Activated CD4-positive, alpha-beta memory T cell treated with anti-CD3 and anti-CD28 coated beads for 36 hours (primary cell): ENCODE results near the gene DNAJB1. TPM values are rescaled to one million over a fixed set of nuclear protein-coding genes. Genes with fewer than 3 reads are reported as not detected.
"Not testable (repeated sequence)": the region's sequence is repeated elsewhere in the genome, so short reads cannot be mapped to it uniquely, and the experiment has no call there.

Experiments used
- CTCF ChIA-PET: fragments of 350-600 bp; sonication (Branson Sonifier 250); formaldehyde crosslinking; loops from one replicate; lab custom pipeline; 2021; ENCODE audit warnings: antibody characterized with exemption, inconsistent platforms; lab: Charles Lee
- POLR2A ChIA-PET: fragments of 350-600 bp; sonication (Branson Sonifier 250); formaldehyde crosslinking; loops from one replicate; lab custom pipeline; 2021; ENCODE audit warnings: antibody characterized with exemption; lab: Charles Lee
- DNase-seq: peaks from one replicate; pipeline ENCODE4 v3.0.0-alpha.2; 2020
- H3K27ac Mint-ChIP-seq: one replicate; pipeline ENCODE4 v1.8.0; 2021; ENCODE audit warnings: mixed read lengths
- H3K27me3 Mint-ChIP-seq: one replicate; pipeline ENCODE4 v1.8.0; 2021; ENCODE audit warnings: mixed read lengths
- H3K36me3 Mint-ChIP-seq: one replicate; pipeline ENCODE4 v1.8.0; 2021; ENCODE audit warnings: mixed read lengths
- H3K4me1 Mint-ChIP-seq: one replicate; pipeline ENCODE4 v1.8.0; 2021; ENCODE audit warnings: low read depth, mixed read lengths
- H3K4me3 Mint-ChIP-seq: one replicate; pipeline ENCODE4 v1.8.0; 2021; ENCODE audit warnings: mild to moderate bottlenecking, mixed read lengths
- H3K9me3 Mint-ChIP-seq: one replicate; pipeline ENCODE4 v1.8.0; 2021; ENCODE audit warnings: mixed read lengths
- intact Hi-C: fragments of 100-400 bp; cut with micrococcal nuclease; formaldehyde crosslinking; loops from one replicate; pipeline ENCODE4 v1.15.1; 2023
- total RNA-seq, 2 experiments: library from RNA; stranded (reverse); gene quantifications; one replicate each; pipeline ENCODE4 v1.2.3, GENCODE V29; 2021

DNAJB1 gene
- total RNA-seq, 2 experiments from 2014 or later, result 71.2 to 76.5 TPM

- intact Hi-C loops, result no loop called here
- Mint-ChIP-seq H3K27ac (no peak overlapping the region), H3K36me3 (peaks cover 9% of the 10 kb centered on the region)
Observed at GRCh38 chr19:14561249-14561648, 43.1 kb upstream of the DNAJB1 start.

GRCh38 chr19:14560776-14561108 is 42.5 kb upstream of the DNAJB1 start:
- DNase-seq, result no peak
- POLR2A ChIA-PET, result no interaction called here
- intact Hi-C loops, result no loop called here
- H3K4me1 Mint-ChIP-seq, result peaks cover 30% of the 10 kb centered on the region
- CTCF ChIA-PET, result no interaction called here
- H3K27ac Mint-ChIP-seq, result peak overlapping the region; percentile 54
- H3K36me3 Mint-ChIP-seq, result peaks cover 6% of the 10 kb centered on the region
- no peak overlapping the region for H3K4me3 Mint-ChIP-seq
- H3K27me3 Mint-ChIP-seq, result no peaks in the 10 kb centered on the region
- no peaks in the 10 kb centered on the region for H3K9me3 Mint-ChIP-seq

More at GRCh38 chr19:14561249-14561648, 43.1 kb upstream of the DNAJB1 start:
- no peak for DNase-seq
- no peaks in the 10 kb centered on the region for H3K27me3 Mint-ChIP-seq
- H3K4me1 Mint-ChIP-seq, result peaks cover 25% of the 10 kb centered on the region
- no peaks in the 10 kb centered on the region for H3K9me3 Mint-ChIP-seq
- no peak overlapping the region for H3K4me3 Mint-ChIP-seq
- ChIA-PET POLR2A (no interaction called here), CTCF (interaction anchor here (0.6 to 1.7 kb wide), 3 partner anchors 10 to 126 kb away, joined by 4 to 6 read pairs (median 4); partner anchors contain the start of gene NDUFB7)

GRCh38 chr19:14559916-14560775 is 41.9 kb upstream of the DNAJB1 start:
- Mint-ChIP-seq H3K4me3 (no peak overlapping the region), H3K4me1 (peaks cover 30% of the 10 kb centered on the region), H3K36me3 (peaks cover 6% of the 10 kb centered on the region), H3K27ac (peak overlapping the region; percentile 54), H3K27me3 (no peaks in the 10 kb centered on the region), H3K9me3 (no peaks in the 10 kb centered on the region)
- CTCF ChIA-PET, result interaction anchor here (1.4 kb wide), 1 partner anchor 126 kb away, joined by 5 read pairs; no protein-coding TSS in a partner anchor
- no peak for DNase-seq
- intact Hi-C loops, result no loop called here
- POLR2A ChIA-PET, result no interaction called here

GRCh38 chr19:14558370-14559066 is 40.3 kb upstream of the DNAJB1 start:
- H3K4me3 Mint-ChIP-seq, result no peak overlapping the region
- no peak overlapping the region for H3K27ac Mint-ChIP-seq
- no peak for DNase-seq
- no peaks in the 10 kb centered on the region for H3K9me3 Mint-ChIP-seq
- H3K4me1 Mint-ChIP-seq, result peaks cover 33% of the 10 kb centered on the region
- ChIA-PET POLR2A (no interaction called here), CTCF (interaction anchor here (3.4 to 3.5 kb wide), 2 partner anchors 14 to 127 kb away, joined by 43 to 48 read pairs; partner anchors contain the start of gene NDUFB7)
- H3K36me3 Mint-ChIP-seq, result no peaks in the 10 kb centered on the region
- intact Hi-C loops, result no loop called here
- no peaks in the 10 kb centered on the region for H3K27me3 Mint-ChIP-seq

- intact Hi-C loops, result no loop called here
- H3K36me3 Mint-ChIP-seq, result no peaks in the 10 kb centered on the region
- H3K9me3 Mint-ChIP-seq, result no peaks in the 10 kb centered on the region
- H3K27me3 Mint-ChIP-seq, result no peaks in the 10 kb centered on the region
- H3K4me3 Mint-ChIP-seq, result no peak overlapping the region
- POLR2A ChIA-PET, result interaction anchor here (0.7 to 1.3 kb wide), 3 partner anchors 13 to 50 kb away, joined by 3 to 7 read pairs (median 6); partner anchors contain the start of gene NDUFB7
- H3K27ac Mint-ChIP-seq, result no peak overlapping the region
- CTCF ChIA-PET, result interaction anchor here (0.6 to 4.0 kb wide), 24 partner anchors 8 to 421 kb away, joined by 3 to 48 read pairs (median 5); partner anchors contain the start of genes ASF1B, DNAJB1, NDUFB7 and TECR
- peak; percentile 85 for DNase-seq
- H3K4me1 Mint-ChIP-seq, result peaks cover 44% of the 10 kb centered on the region
Observed at GRCh38 chr19:14556662-14557188, 38.5 kb upstream of the DNAJB1 start.

- peaks cover 48% of the 10 kb centered on the region for H3K4me1 Mint-ChIP-seq
- H3K4me3 Mint-ChIP-seq, result no peak overlapping the region
- no peaks in the 10 kb centered on the region for H3K27me3 Mint-ChIP-seq
- CTCF ChIA-PET, result interaction anchor here (0.8 to 4.0 kb wide), 22 partner anchors 10 to 420 kb away, joined by 3 to 48 read pairs (median 6); partner anchors contain the start of genes ASF1B, DNAJB1, NDUFB7 and TECR
- no peaks in the 10 kb centered on the region for H3K9me3 Mint-ChIP-seq
- no peaks in the 10 kb centered on the region for H3K36me3 Mint-ChIP-seq
- intact Hi-C loops, result no loop called here
- POLR2A ChIA-PET, result interaction anchor here (0.5 to 1.3 kb wide), 3 partner anchors 13 to 19 kb away, joined by 4 to 7 read pairs (median 6); partner anchors contain the start of gene NDUFB7
- H3K27ac Mint-ChIP-seq, result peak overlapping the region; percentile 59
- DNase-seq, result peak; percentile 40
Observed at GRCh38 chr19:14555918-14556661, 37.9 kb upstream of the DNAJB1 start.

GRCh38 chr19:14554382-14554812 is 36.2 kb upstream of the DNAJB1 start:
- H3K27me3 Mint-ChIP-seq, result no peaks in the 10 kb centered on the region
- H3K9me3 Mint-ChIP-seq, result no peaks in the 10 kb centered on the region
- ChIA-PET POLR2A (no interaction called here), CTCF (interaction anchor here (0.7 to 4.0 kb wide), 5 partner anchors 19 to 138 kb away, joined by 3 to 20 read pairs (median 4); no protein-coding TSS in a partner anchor)
- H3K4me1 Mint-ChIP-seq, result peaks cover 55% of the 10 kb centered on the region
- no peaks in the 10 kb centered on the region for H3K36me3 Mint-ChIP-seq
- DNase-seq, result no peak
- H3K27ac Mint-ChIP-seq, result peak overlapping the region; percentile 28
- no peak overlapping the region for H3K4me3 Mint-ChIP-seq
- intact Hi-C loops, result no loop called here

GRCh38 chr19:14553939-14554243 is 35.7 kb upstream of the DNAJB1 start:
- CTCF ChIA-PET, result interaction anchor here (0.9 to 4.0 kb wide), 5 partner anchors 18 to 133 kb away, joined by 3 to 20 read pairs (median 5); no protein-coding TSS in a partner anchor
- no peaks in the 10 kb centered on the region for H3K36me3 Mint-ChIP-seq
- DNase-seq, result no peak
- POLR2A ChIA-PET, result no interaction called here
- H3K4me3 Mint-ChIP-seq, result no peak overlapping the region
- H3K4me1 Mint-ChIP-seq, result peaks cover 55% of the 10 kb centered on the region
- H3K27ac Mint-ChIP-seq, result no peak overlapping the region
- no peaks in the 10 kb centered on the region for H3K27me3 Mint-ChIP-seq
- H3K9me3 Mint-ChIP-seq, result no peaks in the 10 kb centered on the region
- intact Hi-C loops, result no loop called here

GRCh38 chr19:14553042-14553938 is 35.1 kb upstream of the DNAJB1 start:
- H3K4me3 Mint-ChIP-seq, result no peak overlapping the region
- intact Hi-C loops, result no loop called here
- no peak overlapping the region for H3K27ac Mint-ChIP-seq
- ChIA-PET POLR2A (no interaction called here), CTCF (interaction anchor here (0.9 to 4.0 kb wide), 5 partner anchors 18 to 133 kb away, joined by 3 to 20 read pairs (median 5); no protein-coding TSS in a partner anchor)
- H3K4me1 Mint-ChIP-seq, result peaks cover 53% of the 10 kb centered on the region
- no peaks in the 10 kb centered on the region for H3K9me3 Mint-ChIP-seq
- H3K27me3 Mint-ChIP-seq, result no peaks in the 10 kb centered on the region
- DNase-seq, result no peak
- no peaks in the 10 kb centered on the region for H3K36me3 Mint-ChIP-seq

GRCh38 chr19:14552006-14552360 is 33.8 kb upstream of the DNAJB1 start:
- Mint-ChIP-seq H3K27ac (peak overlapping the region; percentile 42), H3K4me1 (peaks cover 51% of the 10 kb centered on the region)
- H3K27me3 Mint-ChIP-seq, DNase-seq, H3K4me3 Mint-ChIP-seq, H3K9me3 Mint-ChIP-seq, intact Hi-C loops, POLR2A ChIA-PET, H3K36me3 Mint-ChIP-seq: not testable (repeated sequence)
- CTCF ChIA-PET, result interaction anchor here (0.5 to 1.4 kb wide), 6 partner anchors 10 to 72 kb away, joined by 3 to 5 read pairs (median 4); partner anchors contain the start of genes DNAJB1 and NDUFB7
